ENCODE results near the gene DNAAF3.

DNA sequence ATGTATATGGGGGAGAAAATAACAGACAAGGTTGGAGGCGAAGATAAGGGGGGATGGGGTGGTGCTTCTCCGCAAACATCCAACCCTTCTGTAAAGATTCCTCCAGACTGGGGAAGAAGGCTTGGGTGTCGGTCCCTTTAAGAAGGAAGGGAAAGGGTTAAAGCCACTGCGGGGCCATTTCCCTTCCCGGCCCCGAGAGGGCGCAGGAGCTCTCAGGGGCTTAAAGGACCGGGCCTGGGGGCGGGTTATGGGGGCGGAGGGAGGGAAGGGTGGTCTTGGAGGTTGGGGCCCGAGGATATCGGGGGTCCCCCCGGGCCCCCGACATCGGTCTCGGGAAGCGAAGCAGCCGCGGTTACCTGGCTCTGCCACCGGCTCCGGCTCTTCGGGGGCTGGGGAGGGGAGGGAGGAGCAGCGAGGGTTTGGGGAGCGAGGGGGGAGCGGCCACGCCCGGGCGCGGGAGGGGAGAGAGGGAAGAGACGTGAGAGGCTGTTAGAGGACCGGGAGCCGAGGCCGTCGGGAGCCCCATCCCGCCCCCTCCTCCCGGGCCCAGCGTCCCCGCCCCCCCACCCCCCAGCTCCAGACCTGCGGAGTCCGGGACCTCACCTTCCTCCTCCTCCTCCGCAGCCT lies 20.2 kb downstream of the DNAAF3 start:
- TF ChIP-seq POLR2A (IDR thresholded peaks at IDR 0.05), result no peak
- TF ChIP-seq, protein P1, sequence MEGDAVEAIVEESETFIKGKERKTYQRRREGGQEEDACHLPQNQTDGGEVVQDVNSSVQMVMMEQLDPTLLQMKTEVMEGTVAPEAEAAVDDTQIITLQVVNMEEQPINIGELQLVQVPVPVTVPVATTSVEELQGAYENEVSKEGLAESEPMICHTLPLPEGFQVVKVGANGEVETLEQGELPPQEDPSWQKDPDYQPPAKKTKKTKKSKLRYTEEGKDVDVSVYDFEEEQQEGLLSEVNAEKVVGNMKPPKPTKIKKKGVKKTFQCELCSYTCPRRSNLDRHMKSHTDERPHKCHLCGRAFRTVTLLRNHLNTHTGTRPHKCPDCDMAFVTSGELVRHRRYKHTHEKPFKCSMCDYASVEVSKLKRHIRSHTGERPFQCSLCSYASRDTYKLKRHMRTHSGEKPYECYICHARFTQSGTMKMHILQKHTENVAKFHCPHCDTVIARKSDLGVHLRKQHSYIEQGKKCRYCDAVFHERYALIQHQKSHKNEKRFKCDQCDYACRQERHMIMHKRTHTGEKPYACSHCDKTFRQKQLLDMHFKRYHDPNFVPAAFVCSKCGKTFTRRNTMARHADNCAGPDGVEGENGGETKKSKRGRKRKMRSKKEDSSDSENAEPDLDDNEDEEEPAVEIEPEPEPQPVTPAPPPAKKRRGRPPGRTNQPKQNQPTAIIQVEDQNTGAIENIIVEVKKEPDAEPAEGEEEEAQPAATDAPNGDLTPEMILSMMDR (IDR thresholded peaks at IDR 0.05), result no peak
